Colon (tissue), 2 donors: Measurements from ENCODE around the gene FXYD5.
"Not testable (repeated sequence)": the region's sequence is repeated elsewhere in the genome, so short reads cannot be mapped to it uniquely, and the experiment has no call there.

ENCODE experiments used
- FAIRE-seq: peaks from 2 replicates; lab custom pipeline; 2012; peaks lifted over from hg19 to GRCh38; lab: Jason Lieb, UNC
- donor health status: control.
- donor health status: control.

Gene FXYD5

GRCh38 chr19:35181387-35181786, 26.9 kb downstream of the FXYD5 start:
- FAIRE-seq, result no peak

DNA sequence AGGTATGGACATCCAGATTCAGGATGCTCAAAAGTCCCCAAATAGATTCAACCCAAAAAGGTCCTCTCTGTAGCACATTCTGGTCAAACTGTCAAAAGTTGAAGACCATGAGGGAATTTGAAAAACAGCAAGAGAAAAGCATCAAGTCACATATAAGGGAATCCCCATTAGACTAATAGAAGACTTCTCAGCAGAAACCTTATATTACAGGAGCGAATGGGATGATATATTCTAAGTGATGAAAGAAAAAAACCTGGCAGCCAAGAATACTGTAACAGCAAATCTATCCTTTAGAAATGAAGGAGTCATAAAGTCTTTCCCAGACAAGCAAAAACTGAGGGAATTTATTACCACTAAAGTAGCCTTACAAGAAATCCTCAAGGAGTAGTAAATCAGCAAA, 29.7 kb downstream of the FXYD5 start:
- no peak for FAIRE-seq

DNA sequence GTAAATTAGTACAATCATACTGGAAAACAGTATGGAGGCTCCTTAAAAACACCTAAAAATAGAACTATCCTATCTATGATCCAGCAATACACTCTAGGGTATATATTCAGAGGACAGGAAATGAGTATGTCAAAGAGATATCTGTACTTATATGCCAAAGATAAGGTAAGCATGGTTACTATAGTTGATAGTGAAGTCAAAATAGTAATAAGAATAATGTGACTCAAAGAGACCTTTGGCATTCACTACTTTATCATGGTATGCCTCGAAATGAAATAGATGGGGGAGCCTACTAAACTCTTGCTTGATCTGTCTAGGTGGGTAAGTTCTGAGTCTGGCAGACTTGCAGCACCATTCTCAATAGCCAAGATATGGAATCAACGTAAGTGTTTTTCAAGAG, 30.3 kb downstream of the FXYD5 start:
- no peak for FAIRE-seq

- FAIRE-seq, result no peak
Measured at GRCh38 chr19:35194012-35194984, 39.8 kb downstream of the FXYD5 start.

DNA sequence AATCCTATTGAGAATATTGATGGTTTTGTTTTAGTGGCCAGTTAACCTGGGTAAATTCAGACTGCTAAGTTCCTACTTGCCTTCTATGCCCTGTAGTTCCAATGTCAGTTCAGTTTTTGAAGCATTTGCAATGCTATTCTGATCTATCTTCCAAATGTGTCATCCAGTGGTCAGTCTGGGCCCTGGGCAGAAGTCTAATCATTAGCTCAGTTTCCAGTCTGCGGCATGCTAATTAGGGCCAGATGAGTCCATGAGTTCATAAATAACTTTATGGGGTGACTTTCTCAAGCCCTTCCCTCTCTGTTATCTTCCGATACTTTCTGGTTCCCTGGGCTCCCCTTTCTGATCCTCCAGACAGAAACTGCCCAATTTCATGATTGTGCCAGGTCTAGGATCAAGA, 41.3 kb downstream of the FXYD5 start:
- no peak for FAIRE-seq

- not testable (repeated sequence) for FAIRE-seq
Measured at GRCh38 chr19:35196861-35197260, 42.3 kb downstream of the FXYD5 start.

- no peak for FAIRE-seq
Measured at GRCh38 chr19:35199481-35199880, 44.9 kb downstream of the FXYD5 start.

GRCh38 chr19:35202722-35203688, 48.5 kb downstream of the FXYD5 start:
- no peak for FAIRE-seq

DNA sequence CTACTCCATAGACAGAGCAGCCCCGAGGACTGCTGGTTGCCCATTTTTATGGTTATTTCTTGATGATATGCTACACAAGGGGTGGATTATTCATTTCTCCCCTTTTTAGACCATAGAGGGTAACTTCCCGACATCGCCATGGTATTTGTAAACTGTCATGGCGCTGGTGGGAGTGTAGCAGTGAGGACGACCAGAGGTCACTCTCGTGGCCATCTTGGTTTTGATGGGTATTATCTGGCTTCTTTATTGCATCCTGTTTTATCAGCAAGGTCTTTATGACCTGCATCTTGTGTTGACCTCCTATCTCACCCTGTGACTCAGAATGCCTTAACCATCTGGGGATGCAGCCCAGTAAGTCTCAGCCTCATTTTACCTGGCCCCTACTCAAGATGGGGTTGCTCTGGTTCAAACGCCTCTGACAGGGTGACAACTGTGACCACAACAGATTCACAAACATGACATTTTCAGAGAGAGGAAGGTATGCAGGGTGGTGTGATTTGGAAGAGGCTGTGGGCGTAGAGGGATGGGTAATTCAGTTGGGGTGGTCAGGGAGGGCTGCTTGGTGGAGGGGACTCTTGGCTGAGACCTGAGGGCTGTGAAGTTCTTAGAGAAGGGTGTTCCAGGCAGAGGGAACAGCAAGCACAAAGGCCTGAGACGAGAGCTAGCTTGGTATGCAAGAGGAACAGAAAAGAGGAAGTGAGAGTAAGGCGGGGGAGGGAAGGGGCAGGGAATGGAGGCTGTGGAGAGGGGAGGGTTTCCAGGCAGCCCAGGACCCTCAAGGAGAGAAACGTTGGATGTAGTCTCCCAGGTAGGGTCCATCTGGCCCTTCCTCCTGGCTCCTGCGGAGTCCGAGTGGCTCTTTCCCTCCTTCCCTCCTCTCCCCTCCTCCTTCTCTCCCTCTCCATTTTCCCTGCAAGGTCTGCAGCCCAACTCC, 50.5 kb downstream of the FXYD5 start:
- FAIRE-seq, result no peak

DNA sequence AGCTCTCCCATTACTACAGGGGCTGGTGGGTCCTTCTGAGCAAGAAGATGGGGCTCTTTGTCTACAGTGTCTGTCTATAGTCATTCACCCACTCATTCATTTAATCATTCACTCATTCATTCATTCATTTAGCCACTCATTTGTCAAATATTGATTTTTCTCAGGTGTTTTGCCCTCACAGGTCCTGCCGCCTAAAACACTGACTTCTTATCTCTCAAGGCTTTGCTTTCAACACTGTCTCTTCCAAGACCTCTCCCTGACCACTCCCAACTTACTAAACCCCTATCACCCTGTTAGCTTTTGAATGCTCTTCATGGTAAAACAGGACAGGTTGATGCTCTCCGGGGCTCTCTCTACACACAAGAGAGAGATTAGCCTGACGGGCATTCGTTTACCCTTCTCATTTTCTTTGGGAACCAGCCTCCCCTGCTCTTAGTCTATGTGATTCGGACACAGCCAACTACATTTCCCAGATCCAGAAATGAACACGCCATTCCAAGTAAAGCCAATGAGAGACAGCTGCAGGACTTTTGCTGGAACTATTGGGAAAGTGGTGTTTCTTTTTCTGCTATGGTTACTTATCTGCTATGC, 51.3 kb downstream of the FXYD5 start:
- FAIRE-seq, result no peak

DNA sequence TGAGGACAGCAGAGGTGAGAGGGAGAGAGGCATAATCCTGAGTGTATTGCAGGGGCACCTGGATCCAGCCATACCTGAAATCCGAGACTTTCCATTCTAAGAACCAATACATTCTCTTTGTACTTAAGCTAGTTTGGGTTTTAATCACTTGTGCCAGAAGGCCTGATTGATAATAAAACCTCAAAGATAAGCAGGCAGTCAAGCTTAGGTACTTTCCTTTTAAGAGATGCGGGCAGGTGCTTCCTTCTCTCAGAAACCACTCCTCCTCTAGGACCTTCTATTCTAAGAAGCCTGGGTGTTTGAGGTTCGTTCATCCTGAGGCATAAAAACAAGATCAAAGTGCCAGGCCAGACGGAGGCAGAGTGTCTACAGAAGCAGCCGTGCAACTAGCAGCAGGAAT, 51.8 kb downstream of the FXYD5 start:
- no peak for FAIRE-seq

DNA sequence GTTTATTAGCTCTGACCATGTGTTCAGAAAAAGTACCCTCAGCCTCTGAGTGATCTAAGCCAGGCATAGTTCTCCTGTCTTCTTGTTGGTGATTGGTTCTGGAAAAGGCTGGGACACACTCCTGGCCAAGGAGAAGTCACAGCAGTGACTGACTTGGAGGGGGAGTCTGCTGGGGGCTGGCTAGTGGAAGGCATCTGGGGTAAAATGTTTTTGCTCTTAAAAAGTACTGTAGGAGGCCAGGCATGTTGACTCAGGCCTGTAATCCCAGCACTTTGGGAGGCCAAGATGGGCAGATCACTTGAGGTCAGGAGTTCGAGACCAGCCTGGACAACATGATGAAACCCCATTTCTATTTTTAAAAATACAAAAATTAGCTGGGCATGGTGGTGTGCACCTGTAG, 52.3 kb downstream of the FXYD5 start:
- no peak for FAIRE-seq

DNA sequence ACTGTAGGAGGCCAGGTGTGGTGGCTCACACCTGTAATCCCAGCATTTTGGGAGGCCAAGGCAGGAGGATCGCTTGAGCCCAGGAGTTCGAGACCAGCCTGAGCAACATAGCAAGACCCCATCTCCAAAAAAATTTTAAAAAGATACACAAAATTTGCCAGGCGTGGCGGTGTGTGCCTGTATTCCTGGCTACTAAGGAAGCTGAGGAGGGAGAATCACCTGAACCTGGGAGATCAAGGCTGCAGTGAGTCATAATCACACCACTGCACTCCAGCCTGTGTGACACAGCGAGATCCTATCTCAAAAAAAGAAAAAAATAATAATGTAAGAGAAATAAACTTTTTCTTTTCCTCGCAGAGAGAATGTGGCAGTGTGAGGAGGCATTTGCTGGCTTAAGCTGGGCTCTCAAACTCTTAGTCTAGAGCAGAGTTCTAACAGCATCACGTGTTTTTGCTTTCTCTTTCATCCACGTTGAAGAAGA, 52.9 kb downstream of the FXYD5 start:
- no peak for FAIRE-seq

GRCh38 chr19:35208121-35208520, 53.6 kb downstream of the FXYD5 start:
- FAIRE-seq, result no peak

GRCh38 chr19:35209646-35210045, 55.1 kb downstream of the FXYD5 start:
- FAIRE-seq, result no peak

DNA sequence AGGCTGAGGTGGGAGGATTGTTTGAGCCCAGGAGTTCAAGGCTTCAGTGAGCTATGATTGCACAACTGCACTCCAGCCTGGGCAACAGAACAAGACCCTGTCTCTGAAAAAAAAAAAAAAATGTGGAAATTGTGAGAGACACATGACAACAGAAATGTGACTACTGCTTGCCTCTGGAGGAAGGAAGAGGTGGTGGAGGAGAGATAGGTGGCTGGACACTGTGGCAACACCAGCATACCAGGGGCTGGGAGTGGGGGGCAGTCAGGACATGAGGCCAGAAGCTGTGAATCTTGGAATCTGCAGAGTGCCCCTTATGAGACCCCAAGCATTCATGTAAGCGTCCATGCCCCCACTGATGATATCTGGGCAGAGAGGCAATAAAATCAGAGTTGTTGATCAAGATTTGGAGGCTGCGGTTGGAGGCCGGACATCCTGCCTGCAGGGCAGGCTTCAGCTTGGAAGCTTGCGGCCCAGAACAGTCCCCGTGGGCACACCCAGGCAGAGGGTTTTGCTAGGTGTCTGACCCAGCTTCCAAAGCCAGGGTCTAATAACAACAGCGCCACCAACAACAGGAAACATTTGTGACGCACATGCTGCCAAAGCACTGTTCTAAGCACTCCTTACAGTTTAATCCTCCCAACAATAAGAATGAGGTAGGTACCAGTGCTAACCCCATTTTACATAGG, 57.2 kb downstream of the FXYD5 start:
- FAIRE-seq, result no peak

- no peak for FAIRE-seq
Measured at GRCh38 chr19:35212241-35212640, 57.7 kb downstream of the FXYD5 start.

- no peak for FAIRE-seq
Measured at GRCh38 chr19:35213663-35214632, 59.4 kb downstream of the FXYD5 start.

GRCh38 chr19:35214766-35215422, 60.4 kb downstream of the FXYD5 start:
- FAIRE-seq, result no peak
